OCI-LY3 (cell line): ENCODE results near the gene NPHP4.

Experiments
- H2AFZ ChIP-seq: fragments of 200-600, 300-600 bp; shearing (Covaris generic); 2 replicates; pipeline ENCODE4 v1.6.0; 2014; ENCODE audit warnings: antibody characterized with exemption, low read depth, low read length
- H3K27ac ChIP-seq: fragments of 200-600, 300-600 bp; sonication (generic); 2 replicates; pipeline ENCODE4 v1.5.1; 2014; ENCODE audit warnings: mild to moderate bottlenecking, low read length, moderate library complexity, mixed read lengths
- H3K27me3 ChIP-seq: fragments of 200-600, 300-600 bp; sonication (generic); 2 replicates; pipeline ENCODE4 v1.6.1; 2014; ENCODE audit warnings: low read depth, low read length, mixed read lengths
- H3K36me3 ChIP-seq: fragments of 200-600, 300-600 bp; sonication (generic); replicated peaks from 2 replicates; pipeline ENCODE3; 2014; ENCODE audit warnings: low read depth, low read length, mixed read lengths
- H3K4me1 ChIP-seq: fragments of 300-600, 200-600 bp; sonication (generic); 2 replicates; pipeline ENCODE4 v1.6.1; 2014; ENCODE audit warnings: low read length, mixed read lengths
- H3K4me2 ChIP-seq: fragments of 200-600, 300-600 bp; sonication (generic); 2 replicates; pipeline ENCODE4 v1.6.1; 2014; ENCODE audit warnings: low read length, mixed read lengths
- H3K4me3 ChIP-seq: fragments of 300-600, 200-600 bp; sonication (generic); 2 replicates; pipeline ENCODE4 v1.5.1; 2014; ENCODE audit warnings: antibody characterized with exemption, mild to moderate bottlenecking, low read length, moderate library complexity
- H3K79me2 ChIP-seq: fragments of 300-600, 200-600 bp; shearing (Covaris generic); 2 replicates; pipeline ENCODE4 v1.6.1; 2014; ENCODE audit warnings: mild to moderate bottlenecking, low read length, mixed read lengths
- H3K9ac ChIP-seq: fragments of 300-600, 200-600 bp; shearing (Covaris generic); 2 replicates; pipeline ENCODE4 v1.6.0; 2014; ENCODE audit warnings: mild to moderate bottlenecking, low read length, moderate library complexity
- H3K9me3 ChIP-seq: fragments of 200-600, 300-600 bp; shearing (Covaris generic); 2 replicates; pipeline ENCODE4 v1.6.1; 2014; ENCODE audit warnings: low read length, mixed read lengths; ENCODE audit not compliant: insufficient read depth
- H4K20me1 ChIP-seq: fragments of 200-600, 300-600 bp; sonication (generic); 2 replicates; pipeline ENCODE4 v1.6.1; 2016; ENCODE audit warnings: low read length, mixed read lengths; ENCODE audit not compliant: insufficient read depth
- EZH2phosphoT487 ChIP-seq: fragments of 200-600 bp; shearing (Covaris generic); IDR thresholded peaks from 2 replicates; pipeline ENCODE4 v1.6.1; 2018; ENCODE audit warnings: antibody characterized with exemption, mixed run types, low read depth
- TF ChIP-seq, protein P1 (sequence below): fragments of 200-600, 300-600 bp; sonication (generic); IDR thresholded peaks from 2 replicates; pipeline ENCODE4 v1.5.1; 2014; ENCODE audit warnings: antibody characterized with exemption, low read length, low read depth

Gene NPHP4

GRCh38 chr1:5951846-5952410 lies 40.3 kb downstream of the NPHP4 start:
- Histone ChIP-seq H3K9ac (no peak overlapping the region), H3K36me3 (no peaks in the 10 kb centered on the region), H3K27ac (no peak overlapping the region), H3K27me3 (no peaks in the 10 kb centered on the region), H2AFZ (no peak overlapping the region), H3K9me3 (no peaks in the 10 kb centered on the region), H3K4me3 (no peak overlapping the region), H4K20me1 (no peaks in the 10 kb centered on the region), H3K4me1 (no peaks in the 10 kb centered on the region), H3K79me2 (no peaks in the 10 kb centered on the region), H3K4me2 (no peak overlapping the region)
- TF ChIP-seq, protein P1, sequence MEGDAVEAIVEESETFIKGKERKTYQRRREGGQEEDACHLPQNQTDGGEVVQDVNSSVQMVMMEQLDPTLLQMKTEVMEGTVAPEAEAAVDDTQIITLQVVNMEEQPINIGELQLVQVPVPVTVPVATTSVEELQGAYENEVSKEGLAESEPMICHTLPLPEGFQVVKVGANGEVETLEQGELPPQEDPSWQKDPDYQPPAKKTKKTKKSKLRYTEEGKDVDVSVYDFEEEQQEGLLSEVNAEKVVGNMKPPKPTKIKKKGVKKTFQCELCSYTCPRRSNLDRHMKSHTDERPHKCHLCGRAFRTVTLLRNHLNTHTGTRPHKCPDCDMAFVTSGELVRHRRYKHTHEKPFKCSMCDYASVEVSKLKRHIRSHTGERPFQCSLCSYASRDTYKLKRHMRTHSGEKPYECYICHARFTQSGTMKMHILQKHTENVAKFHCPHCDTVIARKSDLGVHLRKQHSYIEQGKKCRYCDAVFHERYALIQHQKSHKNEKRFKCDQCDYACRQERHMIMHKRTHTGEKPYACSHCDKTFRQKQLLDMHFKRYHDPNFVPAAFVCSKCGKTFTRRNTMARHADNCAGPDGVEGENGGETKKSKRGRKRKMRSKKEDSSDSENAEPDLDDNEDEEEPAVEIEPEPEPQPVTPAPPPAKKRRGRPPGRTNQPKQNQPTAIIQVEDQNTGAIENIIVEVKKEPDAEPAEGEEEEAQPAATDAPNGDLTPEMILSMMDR, result no peak
- no peak for TF ChIP-seq EZH2phosphoT487

GRCh38 chr1:5950994-5951785 lies 41.0 kb downstream of the NPHP4 start:
- no peak overlapping the region for H3K4me2 ChIP-seq
- no peak for TF ChIP-seq EZH2phosphoT487
- TF ChIP-seq, protein P1, result no peak
- H3K4me1 ChIP-seq, result no peaks in the 10 kb centered on the region
- H2AFZ ChIP-seq, result no peak overlapping the region
- no peak overlapping the region for H3K27ac ChIP-seq
- no peaks in the 10 kb centered on the region for H3K9me3 ChIP-seq
- H4K20me1 ChIP-seq, result no peaks in the 10 kb centered on the region
- H3K4me3 ChIP-seq, result no peak overlapping the region
- H3K27me3 ChIP-seq, result no peaks in the 10 kb centered on the region
- no peaks in the 10 kb centered on the region for H3K36me3 ChIP-seq
- no peaks in the 10 kb centered on the region for H3K79me2 ChIP-seq
- no peak overlapping the region for H3K9ac ChIP-seq

GRCh38 chr1:5950201-5950895 lies 41.9 kb downstream of the NPHP4 start:
- Histone ChIP-seq H3K4me1 (no peaks in the 10 kb centered on the region), H3K4me2 (no peak overlapping the region), H3K79me2 (no peaks in the 10 kb centered on the region), H3K27ac (no peak overlapping the region), H4K20me1 (no peaks in the 10 kb centered on the region), H3K9me3 (no peaks in the 10 kb centered on the region), H2AFZ (no peak overlapping the region), H3K4me3 (no peak overlapping the region), H3K36me3 (no peaks in the 10 kb centered on the region), H3K27me3 (no peaks in the 10 kb centered on the region), H3K9ac (no peak overlapping the region)
- TF ChIP-seq EZH2phosphoT487, result no peak
- TF ChIP-seq, protein P1, result no peak

DNA sequence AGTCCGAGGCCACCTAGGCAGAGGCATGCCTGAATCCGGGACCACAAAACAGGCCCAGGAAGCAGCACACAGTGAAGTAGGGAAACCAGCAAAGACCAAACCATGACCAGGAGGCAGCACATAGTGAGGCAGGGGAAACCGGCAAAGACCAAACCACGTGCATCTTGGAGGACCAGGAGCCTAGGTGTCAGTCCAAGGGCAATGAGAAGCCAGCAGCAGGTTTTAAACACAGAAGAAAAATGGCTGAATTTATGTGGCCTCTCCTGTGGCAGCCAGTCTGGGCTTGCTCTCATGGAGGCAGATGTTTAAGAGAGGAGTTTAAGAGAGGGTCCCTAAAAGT lies 42.5 kb downstream of the NPHP4 start:
- TF ChIP-seq EZH2phosphoT487, result no peak
- TF ChIP-seq, protein P1, result no peak
- Histone ChIP-seq H3K27me3 (no peaks in the 10 kb centered on the region), H3K4me3 (no peak overlapping the region)

More for the DNA sequence above, 42.5 kb downstream of the NPHP4 start:
- Histone ChIP-seq H3K4me2 (no peak overlapping the region), H3K79me2 (no peaks in the 10 kb centered on the region), H3K9ac (no peak overlapping the region), H3K27ac (no peak overlapping the region), H2AFZ (no peak overlapping the region), H3K4me1 (no peaks in the 10 kb centered on the region), H4K20me1 (no peaks in the 10 kb centered on the region), H3K9me3 (no peaks in the 10 kb centered on the region), H3K36me3 (no peaks in the 10 kb centered on the region)
